ENCODE results near the gene FRK.

GRCh38 chr6:115997990-115998585 lies 62.6 kb downstream of the FRK start:
- no peak for TF ChIP-seq EZH2 (IDR thresholded peaks at IDR 0.05; ENCODE audit: insufficient read depth, low read length)
- TF ChIP-seq CTCF (IDR thresholded peaks at IDR 0.05; ENCODE audit: insufficient read depth, low read depth, low read length), result no peak
